H1 (cell line): Measurements from ENCODE around the gene PAPOLA.

ENCODE experiments used
- EGR1 ChIP-seq: IDR thresholded peaks from 2 replicates; pipeline ENCODE4 v1.6.1; 2011; ENCODE audit warnings: low read depth, low read length, borderline replicate concordance
- EZH2 ChIP-seq: fragments of 200-600 bp; sonication (generic); IDR thresholded peaks from 2 replicates; pipeline ENCODE4 v1.7.1; 2012; ENCODE audit warnings: low read depth, mild to moderate bottlenecking, moderate library complexity, low read length, inconsistent platforms; ENCODE audit not compliant: severe bottlenecking
- GABPA ChIP-seq: IDR thresholded peaks from 2 replicates; pipeline ENCODE4 v1.6.1; 2011; ENCODE audit warnings: mild to moderate bottlenecking, low read length, moderate library complexity, borderline replicate concordance; ENCODE audit not compliant: insufficient read depth
- HDAC2 ChIP-seq, 2 experiments: fragments of 300-600 bp in 1 of 2; sonication (generic) in 1 of 2; IDR thresholded peaks; 2 replicates each; pipeline ENCODE4 v1.6.1; 2011 to 2012; ENCODE audit warnings: low read depth in 2 of 2, low read length in 2 of 2, mild to moderate bottlenecking in 2 of 2, moderate library complexity in 2 of 2, borderline replicate concordance in 1 of 2, inconsistent platforms in 1 of 2
- POLR2A ChIP-seq, 2 experiments: IDR thresholded peaks; 1 replicate in 1 of 2; 2 replicates in 1 of 2; pipeline ENCODE4 v1.6.1; 2011; ENCODE audit warnings: low read depth in 2 of 2, low read length in 2 of 2, mild to moderate bottlenecking in 2 of 2; ENCODE audit errors: control extremely low read depth in 1 of 2
- POLR2AphosphoS5 ChIP-seq: IDR thresholded peaks from 2 replicates; pipeline ENCODE4 v1.6.1; 2011; ENCODE audit warnings: low read depth, low read length
- RBBP5 ChIP-seq: IDR thresholded peaks from 2 replicates; pipeline ENCODE4 v1.7.1; 2012; ENCODE audit warnings: low read depth, mild to moderate bottlenecking, inconsistent platforms, low read length, moderate library complexity, borderline replicate concordance
- TEAD4 ChIP-seq: IDR thresholded peaks from 2 replicates; pipeline ENCODE4 v1.6.1; 2012; ENCODE audit warnings: low read depth, low read length, inconsistent platforms, mixed read lengths
- ZNF274 ChIP-seq: IDR thresholded peaks from 2 replicates; pipeline ENCODE4 v1.7.0; 2012; ENCODE audit warnings: low read length, borderline replicate concordance; ENCODE audit errors: extremely low read depth
- TF ChIP-seq, protein P1 (sequence below), 3 experiments: IDR thresholded peaks; 1 replicate in 2 of 3; 2 replicates in 1 of 3; pipeline versions ENCODE4 v1.5.1 to v1.6.1; 2011; ENCODE audit warnings: low read length in 3 of 3, mild to moderate bottlenecking in 3 of 3, inconsistent platforms in 2 of 3, low read depth in 1 of 3, moderate library complexity in 1 of 3; ENCODE audit not compliant: insufficient read depth in 1 of 3; ENCODE audit errors: control extremely low read depth in 1 of 3
- TF ChIP-seq, protein P2 (sequence below): IDR thresholded peaks from 2 replicates; pipeline ENCODE4 v1.6.1; 2012; ENCODE audit warnings: low read length, inconsistent platforms
- TF ChIP-seq, protein P3 (sequence below): IDR thresholded peaks from 2 replicates; pipeline ENCODE4 v1.6.1; 2012; ENCODE audit warnings: inconsistent platforms
- TF ChIP-seq, protein P4 (sequence below): IDR thresholded peaks from 2 replicates; pipeline ENCODE4 v1.6.1; 2012; ENCODE audit warnings: inconsistent platforms
- TF ChIP-seq, protein P5 (sequence below): IDR thresholded peaks from 2 replicates; pipeline ENCODE4 v1.6.1; 2011; ENCODE audit warnings: low read depth, mild to moderate bottlenecking, low read length; ENCODE audit not compliant: insufficient read depth

DNA sequence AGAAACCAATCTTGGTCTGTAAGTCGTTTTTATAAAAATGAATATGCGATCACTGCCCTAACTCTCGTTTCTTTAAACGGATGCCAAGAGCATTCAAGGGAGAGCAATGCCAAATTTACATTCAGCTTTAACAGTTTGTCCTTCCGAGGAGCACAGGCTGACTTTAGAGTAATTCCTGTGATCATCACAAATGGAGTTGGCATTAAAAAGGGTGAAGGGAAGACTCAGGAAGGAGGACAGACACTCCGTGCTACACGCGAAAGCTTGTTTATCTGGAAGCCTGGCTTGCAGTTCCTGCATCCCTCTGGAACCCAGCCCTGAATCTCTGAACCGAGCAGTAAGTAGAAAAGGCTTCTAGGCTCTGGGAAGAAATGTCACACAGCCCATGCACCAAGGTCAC, 78.4 kb downstream of the PAPOLA start:
- TF ChIP-seq POLR2A (IDR thresholded peaks at IDR 0.05; ENCODE audit: control extremely low read depth in 1 of 2, low read depth in 2 of 2, low read length in 2 of 2) (no peak), TEAD4 (no peak), ZNF274 (no peak), EGR1 (no peak), POLR2AphosphoS5 (no peak), RBBP5 (no peak), HDAC2 (IDR thresholded peaks at IDR 0.05; ENCODE audit: borderline replicate concordance in 1 of 2, low read depth in 2 of 2, low read length in 2 of 2) (no peak), EZH2 (no peak), GABPA (no peak)
- TF ChIP-seq, protein P1, sequence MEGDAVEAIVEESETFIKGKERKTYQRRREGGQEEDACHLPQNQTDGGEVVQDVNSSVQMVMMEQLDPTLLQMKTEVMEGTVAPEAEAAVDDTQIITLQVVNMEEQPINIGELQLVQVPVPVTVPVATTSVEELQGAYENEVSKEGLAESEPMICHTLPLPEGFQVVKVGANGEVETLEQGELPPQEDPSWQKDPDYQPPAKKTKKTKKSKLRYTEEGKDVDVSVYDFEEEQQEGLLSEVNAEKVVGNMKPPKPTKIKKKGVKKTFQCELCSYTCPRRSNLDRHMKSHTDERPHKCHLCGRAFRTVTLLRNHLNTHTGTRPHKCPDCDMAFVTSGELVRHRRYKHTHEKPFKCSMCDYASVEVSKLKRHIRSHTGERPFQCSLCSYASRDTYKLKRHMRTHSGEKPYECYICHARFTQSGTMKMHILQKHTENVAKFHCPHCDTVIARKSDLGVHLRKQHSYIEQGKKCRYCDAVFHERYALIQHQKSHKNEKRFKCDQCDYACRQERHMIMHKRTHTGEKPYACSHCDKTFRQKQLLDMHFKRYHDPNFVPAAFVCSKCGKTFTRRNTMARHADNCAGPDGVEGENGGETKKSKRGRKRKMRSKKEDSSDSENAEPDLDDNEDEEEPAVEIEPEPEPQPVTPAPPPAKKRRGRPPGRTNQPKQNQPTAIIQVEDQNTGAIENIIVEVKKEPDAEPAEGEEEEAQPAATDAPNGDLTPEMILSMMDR (IDR thresholded peaks at IDR 0.05; ENCODE audit: control extremely low read depth in 1 of 3, insufficient read depth in 1 of 3, low read depth in 1 of 3, low read length in 3 of 3) = no peak
- TF ChIP-seq, protein P2, sequence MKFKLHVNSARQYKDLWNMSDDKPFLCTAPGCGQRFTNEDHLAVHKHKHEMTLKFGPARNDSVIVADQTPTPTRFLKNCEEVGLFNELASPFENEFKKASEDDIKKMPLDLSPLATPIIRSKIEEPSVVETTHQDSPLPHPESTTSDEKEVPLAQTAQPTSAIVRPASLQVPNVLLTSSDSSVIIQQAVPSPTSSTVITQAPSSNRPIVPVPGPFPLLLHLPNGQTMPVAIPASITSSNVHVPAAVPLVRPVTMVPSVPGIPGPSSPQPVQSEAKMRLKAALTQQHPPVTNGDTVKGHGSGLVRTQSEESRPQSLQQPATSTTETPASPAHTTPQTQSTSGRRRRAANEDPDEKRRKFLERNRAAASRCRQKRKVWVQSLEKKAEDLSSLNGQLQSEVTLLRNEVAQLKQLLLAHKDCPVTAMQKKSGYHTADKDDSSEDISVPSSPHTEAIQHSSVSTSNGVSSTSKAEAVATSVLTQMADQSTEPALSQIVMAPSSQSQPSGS = no peak
- TF ChIP-seq, protein P3, sequence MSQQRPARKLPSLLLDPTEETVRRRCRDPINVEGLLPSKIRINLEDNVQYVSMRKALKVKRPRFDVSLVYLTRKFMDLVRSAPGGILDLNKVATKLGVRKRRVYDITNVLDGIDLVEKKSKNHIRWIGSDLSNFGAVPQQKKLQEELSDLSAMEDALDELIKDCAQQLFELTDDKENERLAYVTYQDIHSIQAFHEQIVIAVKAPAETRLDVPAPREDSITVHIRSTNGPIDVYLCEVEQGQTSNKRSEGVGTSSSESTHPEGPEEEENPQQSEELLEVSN = no peak
- TF ChIP-seq, protein P4, sequence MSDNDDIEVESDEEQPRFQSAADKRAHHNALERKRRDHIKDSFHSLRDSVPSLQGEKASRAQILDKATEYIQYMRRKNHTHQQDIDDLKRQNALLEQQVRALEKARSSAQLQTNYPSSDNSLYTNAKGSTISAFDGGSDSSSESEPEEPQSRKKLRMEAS = no peak
- TF ChIP-seq, protein P5, sequence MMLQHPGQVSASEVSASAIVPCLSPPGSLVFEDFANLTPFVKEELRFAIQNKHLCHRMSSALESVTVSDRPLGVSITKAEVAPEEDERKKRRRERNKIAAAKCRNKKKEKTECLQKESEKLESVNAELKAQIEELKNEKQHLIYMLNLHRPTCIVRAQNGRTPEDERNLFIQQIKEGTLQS = no peak
